Activated T-cell treated with anti-CD3 and anti-CD28 coated beads, Interleukin-2, amount 50 U/mL, for 1 hour (primary cell): ENCODE results near the gene SORCS1.

Experiments used
- DNase-seq: peaks from one replicate; pipeline ENCODE4 v3.0.0-alpha.2; 2020

SORCS1 gene

DNA sequence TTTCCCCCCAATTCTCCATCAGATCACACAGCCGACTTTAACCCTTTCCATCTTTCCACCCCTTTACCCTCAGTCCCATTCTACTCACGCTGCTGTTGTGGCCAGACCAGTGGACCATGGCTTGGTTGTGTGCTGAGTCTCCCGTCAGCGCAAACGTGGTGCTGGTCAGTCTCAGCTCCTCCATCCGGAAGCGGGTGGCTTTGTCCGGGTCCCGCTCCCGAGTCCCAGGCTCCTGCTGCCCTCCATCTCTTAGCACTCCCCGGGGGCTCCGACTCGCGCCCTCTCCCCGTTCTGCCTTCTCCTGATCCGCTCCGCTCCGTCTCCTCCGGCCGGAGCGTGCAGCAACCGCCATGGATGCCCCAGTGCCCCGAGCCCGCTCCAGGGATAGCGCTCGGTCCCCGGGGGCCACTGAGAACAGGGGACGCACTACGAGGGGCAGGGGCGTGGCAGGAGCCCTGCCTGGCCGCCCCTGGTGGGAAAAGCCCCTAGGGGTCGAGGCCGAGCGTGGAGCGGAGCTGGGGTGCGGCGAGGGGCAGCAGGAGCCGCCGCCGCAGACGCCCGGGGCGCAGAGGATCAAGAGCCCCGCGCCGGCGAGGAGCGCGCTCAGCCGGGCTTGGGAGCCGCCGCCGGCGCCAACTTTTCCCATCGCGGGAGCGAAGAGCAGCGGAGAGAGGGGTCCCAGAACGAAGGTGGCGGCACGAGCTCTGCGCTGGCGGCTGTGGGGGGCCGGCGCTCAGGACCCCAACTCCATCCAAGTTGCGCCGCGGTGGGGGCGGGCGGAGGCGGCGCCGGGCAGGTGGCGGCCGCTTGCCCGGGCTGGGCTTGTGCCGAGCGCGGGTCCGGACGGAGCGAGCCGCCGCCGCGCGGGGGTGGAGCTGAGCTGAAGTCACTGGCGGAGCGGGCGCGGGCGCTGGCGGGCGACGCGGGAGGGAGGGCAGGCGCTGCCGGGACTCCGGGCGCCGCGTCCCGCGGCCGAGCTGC lies at the start of gene SORCS1:
Gene SORCS1 (minus strand): TSS at position 826 of the 981 bp plus-strand sequence.
- no peak for DNase-seq

- DNase-seq: no peak
These were observed 49.8 kb upstream of the SORCS1 start for GRCh38 chr10:107214261-107214660.

DNA sequence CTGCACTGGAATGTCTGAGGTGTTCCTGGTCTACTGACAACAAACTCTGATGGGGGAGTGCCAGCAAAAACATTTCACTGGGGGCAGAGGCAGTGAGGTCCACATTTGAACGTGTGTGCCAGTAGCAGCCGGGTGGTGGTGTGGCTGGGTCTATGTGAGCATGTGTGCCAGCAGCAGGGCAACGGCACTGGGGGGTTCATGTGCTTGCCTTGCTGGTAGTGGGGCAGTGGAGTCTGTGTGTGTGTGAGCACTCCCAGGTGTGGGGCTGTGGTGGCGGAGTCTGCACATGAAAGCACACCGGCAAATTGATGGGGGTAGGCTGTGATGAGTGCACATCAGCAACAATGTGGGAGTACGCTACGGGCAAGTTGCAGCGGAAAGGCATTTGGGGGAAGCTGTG lies 49.4 kb upstream of the SORCS1 start:
- DNase-seq: no peak

- DNase-seq: no peak
These were observed 42.3 kb upstream of the SORCS1 start for GRCh38 chr10:107206833-107207232.

DNA sequence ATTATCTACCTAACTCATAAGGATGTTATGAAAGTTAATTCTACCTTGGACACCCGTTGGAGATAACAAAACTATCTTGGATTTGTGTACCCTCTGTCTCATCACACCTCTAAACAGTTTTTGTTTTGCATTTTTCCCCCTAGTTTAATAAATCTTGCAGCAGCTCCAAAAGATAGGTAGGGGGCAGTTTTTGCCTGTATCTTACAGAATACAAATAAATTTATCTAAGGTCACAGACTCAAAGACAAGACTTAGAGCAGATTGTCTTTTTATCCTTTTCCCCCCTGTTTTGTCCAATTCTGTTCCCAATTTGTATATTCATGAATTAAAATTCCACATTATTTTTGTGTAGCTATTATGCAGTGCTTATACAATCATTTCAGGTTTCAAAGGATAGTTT lies 5.0 kb upstream of the SORCS1 start:
- DNase-seq: no peak

GRCh38 chr10:107168738-107169137 lies 4.2 kb upstream of the SORCS1 start:
- no peak for DNase-seq

DNA sequence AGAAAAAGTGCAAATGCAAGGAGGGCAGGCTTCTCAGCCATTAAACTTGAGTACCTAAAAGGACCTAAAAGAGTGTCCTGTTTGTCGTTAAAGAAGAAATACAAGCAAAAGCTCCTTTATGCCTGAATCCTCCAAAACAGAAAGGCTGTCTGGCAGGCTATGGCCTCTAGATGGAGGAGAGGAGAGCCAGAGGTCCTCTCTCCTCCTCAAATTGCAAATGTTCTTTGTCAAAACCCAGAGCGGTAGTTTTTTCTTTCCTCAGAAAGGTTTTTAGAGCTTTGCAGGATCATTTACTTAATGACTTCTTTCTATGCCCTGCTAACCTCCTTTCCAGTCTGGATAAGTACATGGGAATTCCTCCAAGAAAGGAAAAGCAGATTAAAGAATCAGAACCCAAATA lies 1.9 kb upstream of the SORCS1 start:
- DNase-seq: no peak

GRCh38 chr10:107164992-107165391 lies 486 bp upstream of the SORCS1 start:
- DNase-seq: no peak

DNA sequence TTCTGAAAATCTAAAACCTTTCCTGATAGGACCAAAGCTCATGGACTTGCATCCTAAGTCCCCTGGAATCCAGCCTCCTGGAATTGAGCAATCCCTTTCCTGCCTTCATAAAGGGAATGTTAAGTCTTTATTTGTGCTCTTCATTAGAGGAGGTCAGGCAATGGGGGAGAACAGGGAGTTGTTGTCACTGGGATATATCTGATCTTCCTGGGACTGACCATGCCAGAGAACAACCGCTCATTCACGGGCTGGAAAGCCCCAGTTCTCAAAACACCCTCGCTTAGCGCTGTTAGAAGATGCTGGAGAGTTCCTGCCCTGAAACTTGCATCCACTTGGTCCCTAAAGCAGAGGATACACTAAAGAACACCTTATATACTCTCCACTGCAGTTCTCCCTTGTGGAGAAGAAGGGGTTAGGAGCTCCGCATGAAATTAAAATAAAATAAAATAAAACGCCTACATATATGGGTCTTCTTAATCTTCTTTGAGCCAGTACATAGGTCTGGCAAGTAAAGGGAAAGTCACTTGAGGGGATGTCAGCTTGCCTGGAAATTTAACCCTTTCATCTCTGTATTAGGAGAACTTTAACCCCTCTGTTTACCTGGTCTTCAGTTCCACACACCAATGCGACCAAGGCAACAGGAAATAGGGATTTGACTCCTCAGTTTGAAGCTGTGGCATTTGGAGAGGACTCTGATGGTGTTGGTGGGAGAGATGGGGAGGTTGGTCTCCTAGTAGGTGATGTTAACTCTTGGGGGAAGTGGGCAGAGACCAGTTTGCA lies 1.2 kb downstream of the SORCS1 start:
- no peak for DNase-seq

GRCh38 chr10:107160866-107161265 lies 3.6 kb downstream of the SORCS1 start:
- no peak for DNase-seq

DNA sequence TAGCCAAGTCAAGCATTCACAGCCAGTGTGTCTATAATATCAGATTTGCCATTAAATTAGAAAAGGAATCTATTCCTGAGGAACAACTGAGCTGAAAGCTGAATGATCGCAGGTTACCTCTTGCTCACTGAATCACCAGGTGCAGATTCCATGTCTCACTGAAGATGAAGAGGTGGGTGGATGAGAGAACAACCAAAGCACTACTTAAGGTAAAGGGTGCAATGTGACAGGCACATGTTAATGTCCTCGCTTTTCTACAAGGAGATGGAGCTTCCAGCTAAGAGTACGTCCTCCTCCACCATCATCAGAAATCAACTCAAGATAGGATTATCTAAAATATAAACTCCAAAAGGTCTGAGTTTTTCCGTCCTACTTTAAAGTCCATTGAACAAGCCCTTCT lies 4.6 kb downstream of the SORCS1 start:
- no peak for DNase-seq

DNA sequence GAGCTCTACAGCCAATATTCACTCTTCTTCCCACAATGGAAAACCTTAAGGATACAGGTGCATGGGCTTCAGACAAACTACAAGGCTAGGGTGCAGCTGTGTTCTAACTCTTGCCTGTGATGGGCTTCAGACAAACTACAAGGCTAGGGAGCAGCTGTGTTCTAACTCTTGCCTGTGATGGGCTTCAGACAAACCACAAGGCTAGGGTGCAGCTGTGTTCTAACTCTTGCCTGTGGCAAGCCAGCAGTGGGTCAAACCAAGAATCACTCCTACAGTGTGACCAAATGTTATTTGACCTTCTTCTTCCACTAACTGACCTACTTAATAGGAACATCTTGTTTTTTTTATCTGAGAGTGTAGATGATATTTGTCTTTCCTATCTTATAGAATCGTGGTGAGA lies 7.4 kb downstream of the SORCS1 start:
- no peak for DNase-seq

GRCh38 chr10:107152087-107152486 lies 12.4 kb downstream of the SORCS1 start:
- no peak for DNase-seq

DNA sequence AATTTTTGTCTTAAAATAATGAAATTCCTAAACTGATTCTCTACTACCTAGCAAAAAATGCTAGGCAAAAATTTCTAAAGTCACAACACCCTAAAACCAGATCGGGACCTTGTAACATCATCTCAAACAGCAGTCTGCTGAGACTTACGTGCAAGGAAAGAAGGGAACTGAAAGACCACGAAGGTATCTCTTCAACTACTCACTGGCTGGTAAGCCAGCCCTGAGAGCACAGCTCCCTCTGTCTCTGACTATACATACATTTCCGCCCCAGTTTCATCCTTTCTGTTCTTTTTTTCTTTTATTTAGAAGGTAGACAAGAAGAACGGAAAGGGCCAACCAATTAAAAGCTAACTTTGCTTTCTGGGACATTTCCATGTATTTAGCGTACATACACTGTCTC lies 15.6 kb downstream of the SORCS1 start:
- DNase-seq: no peak

- no peak for DNase-seq
These were observed 20.0 kb downstream of the SORCS1 start for GRCh38 chr10:107144490-107144889.

- no peak for DNase-seq
These were observed 22.9 kb downstream of the SORCS1 start for GRCh38 chr10:107141524-107142061.

DNA sequence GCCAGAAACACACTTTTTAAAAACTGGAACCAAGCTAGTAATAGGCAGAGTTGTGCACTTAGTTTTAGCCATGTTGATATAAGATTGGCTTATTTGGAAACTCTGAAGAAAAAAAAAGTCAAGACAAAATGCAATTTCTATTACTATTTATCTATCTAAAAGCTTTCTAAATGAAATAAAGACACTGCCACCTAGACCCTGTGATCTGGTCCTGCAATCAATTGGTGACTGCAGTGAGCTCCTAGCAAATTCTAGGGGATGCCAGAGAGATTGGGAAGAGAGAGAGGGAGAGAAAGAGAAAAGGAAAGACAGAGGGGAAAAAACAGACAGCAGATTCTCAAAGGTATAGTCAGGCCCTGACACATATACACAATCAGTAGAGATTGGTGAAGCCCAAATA lies 25.3 kb downstream of the SORCS1 start:
- no peak for DNase-seq

DNA sequence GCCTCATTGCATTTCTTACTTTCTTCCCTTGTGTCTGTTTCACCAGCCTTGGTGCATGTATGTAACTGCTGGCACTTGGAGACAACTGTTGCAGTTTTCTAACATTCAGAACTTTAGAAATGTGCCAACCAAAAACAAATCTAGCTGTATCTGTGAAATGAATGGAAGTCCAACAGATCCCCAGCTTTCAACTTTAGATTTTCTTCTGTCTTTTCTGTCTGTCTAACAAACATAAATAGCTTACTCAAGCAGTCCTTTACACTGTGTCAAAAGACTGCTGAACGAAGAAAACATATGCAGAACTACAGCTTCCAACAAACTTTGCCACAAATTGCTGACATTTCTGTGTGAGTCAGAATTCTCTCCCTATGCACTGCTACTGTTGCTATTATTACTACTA lies 30.9 kb downstream of the SORCS1 start:
- DNase-seq: no peak

GRCh38 chr10:107129000-107129399 lies 35.5 kb downstream of the SORCS1 start:
- DNase-seq: no peak

- DNase-seq: no peak
These were observed 37.9 kb downstream of the SORCS1 start for GRCh38 chr10:107126512-107127065.

GRCh38 chr10:107122703-107123102 lies 41.8 kb downstream of the SORCS1 start:
- DNase-seq: no peak

- no peak for DNase-seq
These were observed 45.6 kb downstream of the SORCS1 start for GRCh38 chr10:107118866-107119265.

DNA sequence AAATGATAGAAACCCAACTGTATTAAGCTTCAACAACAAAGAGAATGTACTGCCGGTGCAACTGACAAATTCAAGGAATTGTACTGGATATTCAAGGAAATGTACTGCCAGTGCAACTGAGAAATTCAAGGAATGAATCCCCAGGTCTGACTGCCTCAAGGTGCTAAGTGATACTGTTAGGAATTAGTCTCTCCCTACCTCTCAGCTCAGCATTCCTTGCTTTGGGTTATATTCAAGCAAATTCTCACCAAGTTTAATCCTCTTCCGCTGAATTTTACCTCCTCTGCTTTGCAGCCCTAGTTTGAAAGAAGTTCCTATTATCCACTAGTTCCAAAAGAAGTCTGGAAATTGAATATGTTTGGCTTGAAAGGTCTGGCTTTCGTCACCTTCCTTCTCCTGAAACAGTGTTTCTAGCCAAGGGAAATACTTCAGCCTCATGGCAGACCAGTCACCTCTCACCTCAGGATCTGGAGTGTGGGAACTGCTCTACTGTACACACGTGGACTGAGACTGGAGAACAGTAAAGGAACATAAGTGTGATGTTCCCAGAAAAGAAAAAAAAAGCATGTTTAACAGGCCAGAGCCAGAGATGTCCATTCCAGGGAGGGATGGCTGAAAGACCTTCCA lies 60.4 kb downstream of the SORCS1 start:
- no peak for DNase-seq
